Bronchial epithelial cell (primary cell): ENCODE results near the gene FAM107B. TPM values are rescaled to one million over a fixed set of nuclear protein-coding genes. Genes with fewer than 3 reads are reported as not detected.

Source experiments
- DNase-seq: peaks from one replicate; pipeline ENCODE4 v3.0.0-alpha.2; 2010; ENCODE audit warnings: low read depth
- FAIRE-seq: peaks from 2 replicates; lab custom pipeline; 2011; peaks lifted over from hg19 to GRCh38; lab: Jason Lieb, UNC
- H3K27me3 ChIP-seq: 2 replicates; pipeline ENCODE4 v1.5.1; 2011; ENCODE audit warnings: low read length; ENCODE audit not compliant: control insufficient read depth, insufficient read depth
- H3K36me3 ChIP-seq: 2 replicates; pipeline ENCODE4 v1.5.1; 2011; ENCODE audit warnings: low read length; ENCODE audit not compliant: control insufficient read depth, insufficient read depth
- H3K4me3 ChIP-seq: 2 replicates; pipeline ENCODE4 v1.5.1; 2011; ENCODE audit warnings: mild to moderate bottlenecking, low read depth, low read length, control low read depth
- CTCF ChIP-seq: IDR thresholded peaks from 2 replicates; pipeline ENCODE4 v1.5.1; 2011; ENCODE audit warnings: mild to moderate bottlenecking, moderate library complexity, low read length, control low read depth, inconsistent platforms; ENCODE audit not compliant: insufficient read depth, severe bottlenecking
- total RNA-seq: library from RNA; depleted of rRNA; stranded (reverse); fragments of >200 nt; gene quantifications from 2 replicates; pipeline ENCODE4 v1.2.1, GENCODE V29; 2014

The FAM107B gene
- total RNA-seq, 1 donor from 2014 or later = 18.7 TPM

- Histone ChIP-seq H3K4me3 (no peak overlapping the region), H3K27me3 (no peaks in the 10 kb centered on the region), H3K36me3 (no peaks in the 10 kb centered on the region)
- DNase-seq = no peak
- no peak for TF ChIP-seq CTCF
- no peak for FAIRE-seq
Observed at GRCh38 chr10:14678637-14679036, 96.1 kb downstream of the FAM107B start.

GRCh38 chr10:14676732-14677131, 98.0 kb downstream of the FAM107B start:
- FAIRE-seq = no peak
- DNase-seq = no peak

GRCh38 chr10:14674376-14675050, 100.2 kb downstream of the FAM107B start:
- FAIRE-seq (no peak), DNase-seq (no peak)
- TF ChIP-seq CTCF = no peak
- Histone ChIP-seq H3K36me3 (no peaks in the 10 kb centered on the region), H3K4me3 (no peak overlapping the region), H3K27me3 (no peaks in the 10 kb centered on the region)

More at GRCh38 chr10:14676732-14677131, 98.0 kb downstream of the FAM107B start:
- TF ChIP-seq CTCF = no peak
- Histone ChIP-seq H3K27me3 (no peaks in the 10 kb centered on the region), H3K4me3 (no peak overlapping the region), H3K36me3 (no peaks in the 10 kb centered on the region)

GRCh38 chr10:14673189-14673861, 101.4 kb downstream of the FAM107B start:
- no peak for TF ChIP-seq CTCF
- Histone ChIP-seq H3K4me3 (no peak overlapping the region), H3K27me3 (no peaks in the 10 kb centered on the region), H3K36me3 (no peaks in the 10 kb centered on the region)
- FAIRE-seq (no peak), DNase-seq (no peak)

- Histone ChIP-seq H3K36me3 (no peaks in the 10 kb centered on the region), H3K4me3 (no peak overlapping the region), H3K27me3 (no peaks in the 10 kb centered on the region)
- no peak for FAIRE-seq
- no peak for TF ChIP-seq CTCF
- DNase-seq = no peak
Observed at GRCh38 chr10:14671386-14671831, 103.3 kb downstream of the FAM107B start.
